ENCODE measurements around the gene POM121L2. TPM values are rescaled to one million over a fixed set of nuclear protein-coding genes. Genes with fewer than 3 reads are reported as not detected.
A peak's percentile ranks its signal among the peaks of the same experiment; 100 is the strongest.

The POM121L2 gene
- total and polyA plus RNA-seq, 7 donors, result 0.08 TPM; not detected in 6

- H3K27me3 ChIP-seq (ENCODE audit: insufficient read depth in 3 of 3, low read length in 2 of 3), result peaks cover 5 to 64% (median 21%) of the 10 kb centered on the region in 3 donors
- no peak overlapping the region for H3K27ac ChIP-seq
- no peaks in the 10 kb centered on the region for H3K36me3 ChIP-seq (ENCODE audit: insufficient read depth in 1 of 2, low read depth in 1 of 2)
- WGBS, 3 donors, result 7 to 10% (median 9%) methylated on average over 19 of the region's 19 CpGs
- DNase-seq (no peak), ATAC-seq (no peak)
- H3K4me3 ChIP-seq, result peak overlapping the region; percentile 60
- H3K4me1 ChIP-seq, result peaks cover 6% of the 10 kb centered on the region
- H3K9me3 ChIP-seq, result no peaks in the 10 kb centered on the region
- intact Hi-C loops (cut with DNase I), result no loop called here
- no peak for TF ChIP-seq CTCF (IDR thresholded peaks at IDR 0.05)
Measured at GRCh38 chr6:27311806-27312145, 297 bp downstream of the POM121L2 start.

GRCh38 chr6:27303613-27304272 is 8.3 kb downstream of the POM121L2 start:
- DNase-seq (no peak), ATAC-seq (no peak)
- no peak for TF ChIP-seq CTCF (IDR thresholded peaks at IDR 0.05)
- intact Hi-C loops (cut with DNase I), result no loop called here
- Histone ChIP-seq H3K27ac (no peak overlapping the region), H3K9me3 (no peaks in the 10 kb centered on the region), H3K36me3 (ENCODE audit: insufficient read depth in 1 of 2, low read depth in 1 of 2) (no peaks in the 10 kb centered on the region), H3K27me3 (ENCODE audit: insufficient read depth in 3 of 3, low read length in 2 of 3) (peaks cover 17 to 76% (median 20%) of the 10 kb centered on the region in 3 donors), H3K4me3 (no peak overlapping the region), H3K4me1 (no peaks in the 10 kb centered on the region)
- WGBS, 3 donors, result 25 to 45% (median 32%) methylated on average over 16 of the region's 16 CpGs

- 19 to 21% (median 20%) methylated on average over 22 of the region's 22 CpGs for WGBS, 3 donors
- DNase-seq, result no peak
- TF ChIP-seq CTCF (IDR thresholded peaks at IDR 0.05), result no peak
- no peak for ATAC-seq
- H3K4me3 ChIP-seq, result no peak overlapping the region
- no peaks in the 10 kb centered on the region for H3K4me1 ChIP-seq
- H3K36me3 ChIP-seq (ENCODE audit: insufficient read depth in 1 of 2, low read depth in 1 of 2), result no peaks in the 10 kb centered on the region
- intact Hi-C loops (cut with DNase I), result no loop called here
- no peaks in the 10 kb centered on the region for H3K9me3 ChIP-seq
- H3K27me3 ChIP-seq (ENCODE audit: insufficient read depth in 3 of 3, low read length in 2 of 3), result peaks cover 30 to 92% (median 35%) of the 10 kb centered on the region in 3 donors
- no peak overlapping the region for H3K27ac ChIP-seq
Measured at GRCh38 chr6:27297857-27298730, 14.0 kb downstream of the POM121L2 start.

- Histone ChIP-seq H3K4me3 (no peak overlapping the region), H3K27me3 (ENCODE audit: insufficient read depth in 3 of 3, low read length in 2 of 3) (peaks cover 27 to 94% (median 32%) of the 10 kb centered on the region in 3 donors), H3K27ac (no peak overlapping the region), H3K9me3 (no peaks in the 10 kb centered on the region), H3K36me3 (ENCODE audit: insufficient read depth in 1 of 2, low read depth in 1 of 2) (no peaks in the 10 kb centered on the region), H3K4me1 (no peaks in the 10 kb centered on the region)
- no peak for DNase-seq
- no peak for TF ChIP-seq CTCF (IDR thresholded peaks at IDR 0.05)
- intact Hi-C loops (cut with DNase I), result no loop called here
- ATAC-seq, result no peak
- 12 to 16% (median 15%) methylated on average over 7 of the region's 7 CpGs for WGBS, 3 donors
Measured at GRCh38 chr6:27297484-27297856, 14.6 kb downstream of the POM121L2 start.
